ENCODE results near the gene SEMA3D.

Gene SEMA3D

GRCh38 chr7:85074016-85074415 is 112.8 kb downstream of the SEMA3D start:
- Histone ChIP-seq H3K9me3 (ENCODE audit: control insufficient read depth, low read length) (no peaks in the 10 kb centered on the region), H3K9ac (no peak overlapping the region), H3K4me2 (ENCODE audit: low read length) (no peak overlapping the region), H3K4me3 (ENCODE audit: low read depth, low read length) (no peak overlapping the region), H2AFZ (no peak overlapping the region), H3K79me2 (no peaks in the 10 kb centered on the region), H3K27me3 (ENCODE audit: control insufficient read depth, insufficient read depth, low read length) (no peaks in the 10 kb centered on the region), H3K27ac (no peak overlapping the region), H3K36me3 (ENCODE audit: control insufficient read depth, insufficient read depth, low read length) (no peaks in the 10 kb centered on the region), H3K4me1 (no peaks in the 10 kb centered on the region)
- TF ChIP-seq CTCF (IDR thresholded peaks at IDR 0.05): no peak

GRCh38 chr7:85070967-85071628 is 115.8 kb downstream of the SEMA3D start:
- TF ChIP-seq CTCF (IDR thresholded peaks at IDR 0.05): no peak
- no peak overlapping the region for H3K27ac ChIP-seq
- H3K9me3 ChIP-seq (ENCODE audit: control insufficient read depth, low read length): no peaks in the 10 kb centered on the region
- H3K27me3 ChIP-seq (ENCODE audit: control insufficient read depth, insufficient read depth, low read length): no peaks in the 10 kb centered on the region
- no peak overlapping the region for H3K9ac ChIP-seq
- H3K4me3 ChIP-seq (ENCODE audit: low read depth, low read length): no peak overlapping the region
- H3K4me2 ChIP-seq (ENCODE audit: low read length): no peak overlapping the region
- no peak overlapping the region for H2AFZ ChIP-seq
- H3K79me2 ChIP-seq: no peaks in the 10 kb centered on the region
- H3K4me1 ChIP-seq: no peaks in the 10 kb centered on the region
- no peaks in the 10 kb centered on the region for H3K36me3 ChIP-seq (ENCODE audit: control insufficient read depth, insufficient read depth, low read length)

GRCh38 chr7:85068799-85069198 is 118.1 kb downstream of the SEMA3D start:
- Histone ChIP-seq H3K36me3 (ENCODE audit: control insufficient read depth, insufficient read depth, low read length) (no peaks in the 10 kb centered on the region), H3K4me1 (no peaks in the 10 kb centered on the region), H3K9me3 (ENCODE audit: control insufficient read depth, low read length) (no peaks in the 10 kb centered on the region), H2AFZ (no peak overlapping the region), H3K9ac (no peak overlapping the region), H3K27ac (no peak overlapping the region), H3K4me3 (ENCODE audit: low read depth, low read length) (no peak overlapping the region), H3K4me2 (ENCODE audit: low read length) (no peak overlapping the region), H3K79me2 (no peaks in the 10 kb centered on the region), H3K27me3 (ENCODE audit: control insufficient read depth, insufficient read depth, low read length) (no peaks in the 10 kb centered on the region)
- TF ChIP-seq CTCF (IDR thresholded peaks at IDR 0.05): no peak

DNA sequence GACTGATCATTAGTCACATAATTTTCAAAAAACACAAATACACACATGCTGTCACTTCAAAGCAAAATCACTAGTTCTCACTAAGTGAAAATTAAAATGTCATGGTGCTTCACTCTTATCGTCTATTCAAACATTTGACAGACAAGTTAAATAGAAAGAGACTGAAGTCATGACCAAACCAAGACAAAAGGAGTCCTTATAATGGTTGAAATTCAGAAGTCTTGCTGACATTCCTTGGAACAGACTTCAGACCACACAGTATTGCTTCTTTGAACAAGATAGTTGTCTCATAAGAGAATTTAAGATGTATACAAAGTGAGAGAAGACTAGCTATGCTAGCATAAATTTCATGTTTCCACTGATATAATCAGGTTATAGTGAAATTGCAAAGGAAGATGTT is 119.5 kb downstream of the SEMA3D start:
- Histone ChIP-seq H3K9me3 (ENCODE audit: control insufficient read depth, low read length) (no peaks in the 10 kb centered on the region), H3K4me3 (ENCODE audit: low read depth, low read length) (no peak overlapping the region), H3K4me2 (ENCODE audit: low read length) (no peak overlapping the region)

More for the DNA sequence above, 119.5 kb downstream of the SEMA3D start:
- Histone ChIP-seq H3K79me2 (no peaks in the 10 kb centered on the region), H3K4me1 (no peaks in the 10 kb centered on the region), H3K36me3 (ENCODE audit: control insufficient read depth, insufficient read depth, low read length) (no peaks in the 10 kb centered on the region), H3K27ac (no peak overlapping the region), H3K27me3 (ENCODE audit: control insufficient read depth, insufficient read depth, low read length) (no peaks in the 10 kb centered on the region), H3K9ac (no peak overlapping the region), H2AFZ (no peak overlapping the region)
- TF ChIP-seq CTCF (IDR thresholded peaks at IDR 0.05): no peak
